Measurements from ENCODE around the gene PMF1. TPM values are rescaled to one million over a fixed set of nuclear protein-coding genes. Genes with fewer than 3 reads are reported as not detected.
"Not testable (repeated sequence)": the region's sequence is repeated elsewhere in the genome, so short reads cannot be mapped to it uniquely, and the experiment has no call there.

PMF1 gene, protein sequence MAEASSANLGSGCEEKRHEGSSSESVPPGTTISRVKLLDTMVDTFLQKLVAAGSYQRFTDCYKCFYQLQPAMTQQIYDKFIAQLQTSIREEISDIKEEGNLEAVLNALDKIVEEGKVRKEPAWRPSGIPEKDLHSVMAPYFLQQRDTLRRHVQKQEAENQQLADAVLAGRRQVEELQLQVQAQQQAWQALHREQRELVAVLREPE
- 29.2 TPM for total RNA-seq

DNA sequence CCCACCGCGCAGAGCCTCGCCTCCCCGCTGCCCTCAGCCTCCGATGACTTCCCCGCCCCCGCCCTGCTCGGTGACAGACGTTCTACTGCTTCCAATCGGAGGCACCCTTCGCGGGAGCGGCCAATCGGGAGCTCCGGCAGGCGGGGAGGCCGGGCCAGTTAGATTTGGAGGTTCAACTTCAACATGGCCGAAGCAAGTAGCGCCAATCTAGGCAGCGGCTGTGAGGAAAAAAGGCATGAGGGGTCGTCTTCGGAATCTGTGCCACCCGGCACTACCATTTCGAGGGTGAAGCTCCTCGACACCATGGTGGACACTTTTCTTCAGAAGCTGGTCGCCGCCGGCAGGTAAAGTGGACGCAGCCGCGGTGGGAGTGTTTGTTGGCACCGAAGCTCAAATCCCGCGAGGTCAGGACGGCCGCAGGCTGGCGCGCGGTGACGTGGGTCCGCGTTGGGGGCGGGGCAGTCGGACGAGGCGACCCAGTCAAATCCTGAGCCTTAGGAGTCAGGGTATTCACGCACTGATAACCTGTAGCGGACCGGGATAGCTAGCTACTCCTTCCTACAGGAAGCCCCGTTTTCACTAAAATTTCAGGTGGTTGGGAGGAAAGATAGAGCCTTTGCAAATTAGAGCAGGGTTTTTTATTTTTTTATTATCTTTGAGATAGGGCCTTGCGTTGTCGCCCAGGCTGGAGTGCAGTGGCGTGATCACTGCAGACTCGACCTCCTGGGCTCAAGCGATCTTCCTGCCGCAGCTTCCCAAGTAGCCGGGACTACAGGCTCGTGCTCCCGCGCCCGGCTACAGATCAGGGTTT is at the start of gene PMF1:
Gene PMF1, plus strand, starts transcription at position 175 of the 811 bp plus-strand sequence. Its CDS starts 9 bp downstream, at position 184.
- DNase-seq, result peak; percentile 95

DNA sequence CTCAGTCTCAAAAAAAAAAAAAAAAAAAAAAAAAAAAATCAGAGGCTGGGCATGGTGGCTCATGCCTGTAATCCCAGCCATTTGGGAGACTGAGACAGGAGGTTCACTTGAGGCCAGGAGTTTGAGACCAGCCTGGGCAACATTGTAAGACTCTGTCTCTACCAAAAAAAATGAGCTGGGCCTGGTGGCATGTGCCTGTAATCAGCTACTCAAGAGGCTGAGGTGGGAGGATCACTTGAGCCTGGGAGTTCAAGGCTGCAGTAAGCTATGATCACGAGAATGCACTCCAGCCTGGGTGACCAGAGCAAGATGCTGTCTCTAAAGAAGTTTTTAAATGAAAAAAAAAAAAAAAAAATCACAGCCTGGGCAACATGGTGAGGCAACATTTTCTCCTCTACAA is 49.1 kb upstream of the PMF1 start:
- DNase-seq, result no peak

DNA sequence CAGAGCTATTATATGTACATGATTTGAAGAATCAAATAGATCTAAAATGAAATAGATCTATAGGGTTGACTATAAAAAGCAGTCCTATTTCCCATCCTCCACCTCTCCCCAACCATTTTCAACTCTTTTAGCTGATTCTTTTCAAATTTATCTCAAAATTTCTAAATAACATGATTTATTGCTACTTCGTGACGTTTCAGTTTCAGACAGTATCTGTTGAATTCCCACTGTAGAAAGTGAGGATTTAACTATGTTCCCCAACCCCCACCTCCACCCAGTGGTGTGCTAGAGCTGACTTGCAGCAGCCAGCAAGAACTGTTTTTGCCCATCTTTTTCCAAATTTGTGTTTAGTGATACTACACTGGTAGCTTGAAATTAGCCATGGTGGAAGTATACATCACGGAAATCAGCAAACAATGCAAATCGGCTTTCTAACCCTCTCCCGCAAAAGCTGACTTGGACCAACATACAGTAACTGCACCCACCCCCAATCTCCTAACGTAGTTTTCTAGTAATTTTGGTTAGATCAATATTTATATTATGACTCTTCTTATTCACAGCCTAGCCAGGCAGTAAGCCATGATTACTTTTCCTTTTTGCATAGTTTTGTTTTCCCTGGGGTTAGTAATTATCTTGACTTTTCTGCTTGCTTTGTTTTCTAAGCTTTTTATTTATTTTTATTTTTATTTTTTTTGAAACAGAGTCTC is 48.5 kb upstream of the PMF1 start:
- DNase-seq, result no peak

DNA sequence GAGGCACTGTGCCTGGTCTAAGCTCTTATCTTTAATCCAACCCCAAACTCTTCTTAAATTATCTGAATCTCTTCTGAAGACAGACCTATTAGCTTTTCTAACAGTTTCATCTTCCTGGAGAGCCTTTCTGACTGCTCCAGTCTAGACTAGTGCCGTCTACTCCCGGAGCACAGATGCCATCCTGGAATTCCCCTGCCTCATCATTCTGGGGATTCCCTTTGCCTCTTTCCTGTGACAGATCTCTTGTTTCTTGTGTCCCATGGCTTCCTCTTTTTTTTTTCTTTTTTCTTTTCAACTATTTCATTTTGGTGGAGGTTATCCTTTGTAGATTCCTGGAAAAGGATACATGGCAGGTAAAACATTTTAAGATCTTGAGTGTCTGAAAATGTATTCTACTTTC is 47.7 kb upstream of the PMF1 start:
- no peak for DNase-seq

DNA sequence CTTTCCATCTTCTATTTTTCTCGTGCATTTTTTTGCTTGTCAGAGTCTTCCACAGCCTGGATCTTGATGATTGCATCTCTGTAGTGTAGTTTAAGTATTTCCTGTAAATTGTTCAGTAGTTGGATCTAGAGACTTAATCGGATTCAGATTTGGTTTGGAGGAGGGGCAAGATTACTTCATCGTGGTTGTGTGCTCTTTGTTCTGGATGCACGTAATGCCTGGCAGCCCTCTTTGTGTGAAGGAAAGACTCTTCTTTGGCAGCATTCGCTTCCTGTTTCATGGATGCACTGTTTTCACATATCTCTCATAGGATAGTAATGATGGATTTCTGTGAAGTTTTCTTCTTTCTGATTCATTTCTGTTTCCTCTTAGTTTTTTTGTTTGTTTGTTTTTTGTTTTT is 45.3 kb upstream of the PMF1 start:
- DNase-seq, result no peak

DNA sequence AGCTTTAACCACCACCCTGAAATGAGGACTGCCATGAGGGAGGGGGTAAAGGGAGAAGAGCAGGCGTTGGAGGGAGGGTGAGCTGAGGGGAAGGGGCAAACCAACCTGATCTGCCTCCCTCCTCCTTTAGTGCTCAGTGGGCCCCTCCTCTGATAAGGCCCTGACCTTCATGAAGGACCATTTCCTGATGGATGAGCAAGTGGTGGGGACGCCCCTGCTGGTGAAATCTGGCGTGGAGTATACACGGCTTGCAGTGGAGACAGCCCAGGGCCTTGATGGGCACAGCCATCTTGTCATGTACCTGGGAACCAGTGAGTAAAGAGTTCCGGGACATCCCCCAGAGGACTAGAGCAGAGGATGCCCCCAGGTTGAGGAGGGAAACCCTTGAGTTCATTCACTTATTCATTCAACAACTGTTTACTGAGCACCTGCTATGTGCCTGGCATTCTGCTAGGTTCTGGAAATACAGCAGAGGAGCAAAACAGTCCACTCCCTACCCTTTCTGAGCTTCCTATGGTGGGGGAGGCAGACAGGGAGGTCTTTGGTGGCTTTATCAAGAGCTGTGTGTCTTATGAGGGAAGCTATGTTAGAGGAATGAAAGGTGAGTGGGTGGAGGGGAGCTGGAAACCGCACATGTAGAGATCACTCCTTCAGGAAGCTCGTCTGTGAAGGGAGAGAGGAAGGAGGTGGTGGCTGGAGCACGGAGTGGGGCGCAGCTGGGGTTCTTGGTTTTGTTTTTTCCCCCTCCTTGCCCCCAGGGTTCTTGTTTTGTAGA is 39.9 kb upstream of the PMF1 start:
- no peak for DNase-seq

DNA sequence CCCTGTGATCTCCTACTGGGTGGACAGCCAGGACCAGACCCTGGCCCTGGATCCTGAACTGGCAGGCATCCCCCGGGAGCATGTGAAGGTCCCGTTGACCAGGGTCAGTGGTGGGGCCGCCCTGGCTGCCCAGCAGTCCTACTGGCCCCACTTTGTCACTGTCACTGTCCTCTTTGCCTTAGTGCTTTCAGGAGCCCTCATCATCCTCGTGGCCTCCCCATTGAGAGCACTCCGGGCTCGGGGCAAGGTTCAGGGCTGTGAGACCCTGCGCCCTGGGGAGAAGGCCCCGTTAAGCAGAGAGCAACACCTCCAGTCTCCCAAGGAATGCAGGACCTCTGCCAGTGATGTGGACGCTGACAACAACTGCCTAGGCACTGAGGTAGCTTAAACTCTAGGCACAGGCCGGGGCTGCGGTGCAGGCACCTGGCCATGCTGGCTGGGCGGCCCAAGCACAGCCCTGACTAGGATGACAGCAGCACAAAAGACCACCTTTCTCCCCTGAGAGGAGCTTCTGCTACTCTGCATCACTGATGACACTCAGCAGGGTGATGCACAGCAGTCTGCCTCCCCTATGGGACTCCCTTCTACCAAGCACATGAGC is 36.1 kb upstream of the PMF1 start:
- DNase-seq, result no peak

DNA sequence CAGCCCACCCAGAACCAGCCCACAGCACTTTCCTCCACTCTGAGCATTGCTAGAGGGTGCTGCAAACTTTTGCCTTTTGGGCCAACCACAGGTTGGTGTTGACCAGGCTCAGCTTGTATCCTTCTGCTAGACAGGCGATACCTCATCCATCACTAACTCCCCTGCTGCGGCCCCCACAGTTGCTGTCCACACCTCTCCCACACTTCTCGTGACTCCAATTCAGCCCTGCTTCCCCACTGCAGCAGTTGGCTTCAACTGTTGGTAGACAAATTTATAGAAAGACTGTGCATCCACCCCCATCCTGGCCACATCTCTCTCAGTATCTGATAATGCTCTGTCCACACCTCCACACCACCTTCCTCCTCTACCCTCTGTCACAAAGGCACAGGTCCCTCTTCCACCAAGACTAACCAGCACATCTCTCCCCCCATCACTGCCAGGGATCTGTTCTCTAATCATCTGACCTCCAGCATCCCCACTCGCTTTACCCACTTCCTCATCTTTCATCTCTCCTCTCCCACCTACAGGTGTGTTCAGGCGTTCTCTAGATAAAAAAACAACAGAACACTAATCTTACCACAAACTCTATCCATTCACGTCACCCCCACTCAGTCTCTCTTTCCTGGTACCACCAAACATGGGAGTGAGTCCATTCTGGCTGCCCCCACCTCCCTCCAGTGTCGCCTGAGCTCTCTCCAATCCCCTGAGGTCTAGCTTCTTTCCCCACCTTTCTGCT is 34.7 kb upstream of the PMF1 start:
- DNase-seq, result no peak

DNA sequence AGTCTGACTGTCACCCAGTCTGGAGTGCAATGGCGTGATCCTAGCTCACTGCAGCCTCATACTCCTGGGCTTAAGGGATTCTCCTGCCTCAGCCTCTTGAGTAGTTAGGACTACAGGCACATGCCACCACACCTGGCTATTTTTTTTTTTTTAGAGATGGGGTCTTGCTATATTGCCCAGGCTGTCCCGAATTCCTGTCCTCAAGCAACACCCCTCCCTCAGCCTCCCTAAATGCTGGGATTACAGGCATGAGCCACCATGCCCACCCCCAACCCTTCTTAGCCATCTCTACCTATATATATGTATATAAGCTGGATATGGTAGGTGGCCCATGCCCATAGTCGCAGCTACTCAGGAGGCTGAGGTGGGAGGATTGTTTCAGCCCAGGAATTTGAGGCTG is 32.3 kb upstream of the PMF1 start:
- DNase-seq, result no peak

DNA sequence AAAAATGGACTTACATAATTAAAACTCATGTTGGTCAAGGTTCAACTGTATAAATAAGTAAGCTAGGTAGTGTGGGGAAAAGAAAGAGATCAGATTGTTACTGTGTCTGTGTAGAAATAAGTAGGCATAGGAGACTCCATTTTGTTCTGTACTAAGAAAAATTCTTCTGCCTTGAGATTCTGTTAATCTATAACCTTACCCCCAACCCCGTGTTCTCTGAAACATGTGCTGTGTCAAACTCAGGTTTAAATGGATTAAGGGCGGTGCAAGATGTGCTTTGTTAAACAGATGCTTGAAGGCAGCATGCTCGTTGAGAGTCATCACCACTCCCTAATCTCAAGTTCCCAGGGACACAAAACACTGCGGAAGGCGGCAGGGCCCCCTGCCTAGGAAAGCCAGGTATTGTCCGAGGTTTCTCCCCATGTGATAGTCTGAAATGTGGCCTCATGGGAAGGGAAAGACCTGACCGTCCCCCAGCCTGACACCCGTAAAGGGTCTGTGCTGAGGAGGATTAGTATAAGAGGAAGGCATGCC is 31.3 kb upstream of the PMF1 start:
- DNase-seq, result not testable (repeated sequence)

DNA sequence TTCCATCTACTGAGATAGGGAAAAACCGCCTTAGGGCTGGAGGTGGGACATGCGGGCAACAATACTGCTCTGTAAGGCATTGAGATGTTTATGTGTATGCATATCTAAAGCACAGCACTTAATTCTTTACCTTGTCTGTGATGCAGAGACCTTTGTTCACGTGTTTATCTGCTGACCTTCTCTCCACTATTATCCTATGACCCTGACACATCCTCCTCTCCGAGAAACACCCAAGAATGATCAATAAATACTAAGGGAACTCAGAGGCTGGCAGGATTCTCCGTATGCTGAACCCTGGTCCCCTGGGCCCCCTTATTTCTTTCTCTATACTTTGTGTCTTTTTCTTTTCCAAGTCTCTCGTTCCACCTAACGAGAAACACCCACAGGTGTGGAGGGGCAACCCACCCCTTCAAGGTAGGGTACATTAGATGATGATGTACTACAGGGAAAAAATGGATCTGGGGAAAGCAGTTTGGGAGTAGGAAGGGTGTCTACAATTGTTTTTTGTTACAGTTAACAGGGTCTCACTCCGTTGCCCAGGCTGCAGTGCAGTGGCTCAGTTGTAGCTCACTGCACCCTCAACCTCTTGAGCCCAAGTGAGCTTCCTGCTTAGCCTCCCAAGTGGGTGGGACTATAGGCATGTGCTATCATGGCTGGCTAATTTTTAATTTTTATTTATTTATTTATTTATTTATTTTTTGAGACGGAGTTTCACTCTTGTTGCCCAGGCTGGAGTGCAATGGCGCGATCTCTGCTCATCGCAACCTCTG is 30.6 kb upstream of the PMF1 start:
- DNase-seq, result not testable (repeated sequence)

DNA sequence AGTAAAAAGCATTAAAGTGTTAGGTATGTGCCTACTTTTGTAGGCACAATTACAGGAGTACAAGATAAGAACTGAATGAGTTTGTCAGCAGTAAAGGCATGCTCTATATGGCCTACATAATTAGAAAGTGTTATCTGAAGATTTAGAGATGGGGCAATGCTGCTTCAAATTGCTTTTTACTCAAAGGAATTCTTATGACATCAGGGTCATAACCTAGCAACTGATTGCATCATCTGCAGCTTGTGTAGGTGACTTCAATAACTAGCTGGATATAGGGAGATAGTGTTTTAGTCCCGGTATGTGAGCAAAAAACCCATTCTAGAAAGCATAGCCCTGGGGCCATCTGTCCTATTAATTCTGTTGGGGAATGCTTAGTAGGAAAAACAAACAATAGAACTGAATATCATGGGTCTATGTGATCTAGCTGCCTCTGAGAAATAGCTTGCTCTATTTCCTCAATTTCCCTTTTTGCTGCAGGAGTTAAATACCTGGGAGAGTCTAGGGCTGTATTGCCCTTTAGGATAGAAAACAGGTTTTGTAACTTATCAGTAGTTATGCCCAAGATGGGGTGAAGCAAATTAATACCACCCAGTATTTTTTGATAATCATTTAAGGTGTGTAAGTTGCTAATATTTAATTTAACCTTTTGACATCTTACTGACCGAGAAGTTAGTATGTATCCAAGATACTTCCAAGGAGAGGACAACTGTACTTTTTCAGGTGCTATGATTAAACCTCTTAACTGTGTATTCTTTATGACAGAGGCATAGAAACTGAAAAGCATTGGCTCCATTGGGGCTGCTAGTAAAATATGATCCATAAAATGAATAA is 26.2 kb upstream of the PMF1 start:
- not testable (repeated sequence) for DNase-seq

DNA sequence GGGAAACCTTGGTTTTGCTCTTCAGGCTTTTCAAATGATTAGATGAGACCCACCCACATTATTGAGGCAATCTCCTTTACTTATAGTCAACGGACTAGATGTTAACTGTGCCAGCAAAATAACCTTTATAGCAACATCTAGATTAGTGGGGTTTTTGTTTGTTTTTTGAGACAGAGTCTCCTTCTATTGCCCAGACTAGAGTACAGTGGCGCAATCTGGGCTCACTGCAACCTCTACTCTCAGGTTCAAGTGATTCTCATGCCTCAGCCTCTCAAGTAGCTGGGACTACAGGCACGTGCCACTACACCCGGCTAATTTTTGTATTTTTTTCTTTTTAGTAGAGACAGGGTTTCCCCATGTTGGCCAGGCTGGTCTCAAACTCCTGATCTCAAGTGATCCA is 22.5 kb upstream of the PMF1 start:
- not testable (repeated sequence) for DNase-seq

DNA sequence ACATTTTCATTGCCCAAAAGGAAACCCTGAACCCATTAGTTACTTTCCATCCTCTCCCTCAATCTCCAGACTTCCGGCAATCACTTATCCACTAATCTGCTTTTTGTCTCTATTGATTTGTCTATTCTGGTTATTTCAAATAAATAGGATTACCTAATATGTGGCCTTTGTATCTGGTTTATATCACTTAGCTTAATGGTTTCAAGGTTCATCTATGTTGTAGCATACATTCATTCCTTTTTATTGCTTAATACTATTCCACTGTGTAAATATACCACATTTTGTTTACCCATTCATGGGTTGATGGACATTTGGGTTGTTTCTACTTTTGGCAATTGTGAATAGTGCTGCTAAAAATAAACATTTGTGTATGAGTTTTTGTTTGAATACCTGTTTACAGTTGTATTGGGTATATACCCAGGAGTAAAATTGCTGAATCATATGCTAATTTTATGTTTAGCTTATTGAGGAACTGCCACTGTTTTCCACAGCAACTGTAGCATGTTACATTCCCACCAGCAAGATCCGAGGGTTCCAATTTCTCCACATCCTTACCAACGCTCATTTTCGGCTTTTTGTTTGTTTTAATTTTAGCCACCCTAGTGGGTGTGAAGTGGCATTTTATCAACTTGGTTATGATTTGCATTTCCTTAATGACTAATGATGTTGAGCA is 21.4 kb upstream of the PMF1 start:
- DNase-seq, result no peak

DNA sequence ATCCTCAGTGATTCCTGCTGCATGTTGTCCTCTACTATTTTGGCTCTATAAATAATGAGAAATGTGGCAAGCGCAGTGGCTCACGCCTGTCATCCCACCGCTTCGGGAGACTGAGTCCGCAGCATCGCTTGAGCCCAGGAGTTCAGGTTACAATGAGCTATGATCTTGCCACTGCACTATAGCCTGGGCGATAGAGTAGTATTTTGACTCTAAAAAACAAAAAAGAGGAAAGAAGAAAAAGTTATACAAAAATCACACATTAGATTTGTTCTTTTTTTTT is 19.7 kb upstream of the PMF1 start:
- no peak for DNase-seq

DNA sequence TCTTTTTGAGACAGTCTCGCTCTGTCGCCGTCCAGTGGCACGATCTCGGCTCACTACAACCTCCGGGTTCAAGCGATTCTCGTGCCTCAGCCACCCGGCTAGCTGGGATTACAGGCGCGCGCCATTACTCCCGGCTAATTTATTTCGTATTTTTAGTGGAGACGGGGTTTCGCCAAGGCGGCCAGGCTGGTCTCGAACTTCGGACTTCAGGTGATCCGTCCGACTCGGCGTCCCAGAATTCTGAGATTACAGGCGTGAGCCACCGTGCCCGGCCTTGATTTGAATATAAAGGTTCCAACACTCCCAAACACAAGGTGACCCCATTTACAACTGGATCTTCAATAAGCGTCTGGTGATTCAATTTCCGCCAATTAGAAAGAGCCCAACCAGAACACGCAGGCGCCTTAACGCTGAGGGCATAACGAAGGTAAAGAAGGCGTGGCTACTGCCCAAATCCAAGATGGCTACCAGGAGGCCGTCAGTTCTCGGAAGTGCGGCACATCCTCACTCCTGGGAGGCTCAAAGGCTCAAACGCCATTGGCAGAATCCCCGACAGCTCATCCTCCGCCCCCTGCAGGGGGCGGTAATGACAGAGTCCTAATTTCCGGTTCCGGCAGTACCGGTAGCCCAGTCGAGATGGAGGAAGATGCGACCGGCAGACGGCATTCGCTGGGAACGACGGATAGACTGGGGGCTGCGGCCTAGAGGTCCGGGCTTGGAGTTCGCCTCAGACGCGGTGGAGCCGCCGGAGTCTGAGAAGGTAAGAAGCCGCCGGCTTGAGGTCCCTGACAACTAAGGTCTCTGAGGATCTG is 19.1 kb upstream of the PMF1 start, which contains the start of gene SLC25A44:
Gene SLC25A44, plus strand, starts transcription at position 617 of the 812 bp plus-strand sequence. CDS start 5,744 bp downstream, outside the sequence.
- DNase-seq, result peak; percentile 95

DNA sequence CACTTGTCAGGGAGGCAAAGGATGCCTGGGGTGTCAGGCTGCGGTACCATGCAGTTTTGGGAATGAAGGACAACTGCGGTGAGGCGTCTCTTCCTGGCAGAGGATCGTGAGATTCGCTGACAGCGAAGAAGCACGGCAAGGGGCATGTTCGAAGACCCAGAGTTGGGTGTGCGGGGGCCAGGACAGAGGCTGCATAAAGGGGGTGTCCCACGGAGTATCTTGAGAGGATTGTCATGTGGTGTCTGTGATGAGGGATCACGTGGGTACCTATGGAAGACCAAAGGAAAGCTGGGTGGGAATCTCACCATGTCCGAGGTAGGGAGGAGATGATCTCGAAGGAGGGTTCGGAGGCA is 18.5 kb upstream of the PMF1 start:
- peak; percentile 21 for DNase-seq

DNA sequence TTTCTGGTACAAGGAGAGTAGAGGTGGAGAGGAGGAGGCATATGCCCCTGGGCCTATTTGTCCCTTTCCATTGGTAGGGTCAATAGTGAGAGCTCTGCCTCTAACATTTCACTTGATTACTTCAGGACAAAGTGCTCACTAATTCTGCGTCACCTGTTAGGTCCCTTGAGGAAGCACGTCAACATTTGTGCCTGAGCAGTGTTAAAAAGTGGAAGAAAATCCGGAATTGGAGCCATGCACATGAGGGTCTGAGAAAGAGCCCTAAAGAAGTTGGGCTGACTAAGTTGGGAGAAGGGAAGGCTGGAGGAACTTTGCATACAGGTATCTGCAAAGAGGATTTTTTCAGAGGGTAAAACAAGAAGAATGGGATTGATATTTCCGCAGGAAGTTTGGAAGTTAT is 17.0 kb upstream of the PMF1 start:
- no peak for DNase-seq

Data from occipital lobe (tissue), 2 donors.